Measurements from ENCODE around the gene DCBLD2. TPM values are rescaled to one million over a fixed set of nuclear protein-coding genes. Genes with fewer than 3 reads are reported as not detected.

Gene DCBLD2
- total RNA-seq, 1 donor, result 370 TPM

DNA sequence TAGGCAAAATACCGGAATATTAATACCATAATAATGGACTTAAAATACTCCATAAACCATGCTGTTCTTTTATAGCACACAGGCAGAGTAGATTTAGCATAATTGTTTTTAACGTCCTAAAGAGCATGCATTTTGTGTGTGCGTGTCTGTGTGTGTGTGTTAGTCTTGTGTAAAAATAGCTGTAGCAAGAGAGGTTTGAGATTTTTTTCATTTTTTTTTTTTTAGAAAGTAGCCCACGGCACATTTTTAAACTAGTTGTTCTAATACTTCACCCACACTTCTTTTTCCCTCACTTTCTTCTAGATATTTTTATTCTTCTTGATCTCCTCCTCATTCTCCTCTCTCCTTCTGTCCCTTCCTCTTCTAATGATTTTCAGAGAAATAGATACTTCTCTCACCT is 145.9 kb downstream of the DCBLD2 start:
- no peak for TF ChIP-seq CTCF (IDR thresholded peaks at IDR 0.05; ENCODE audit: insufficient read depth, low read length)
- H3K4me3 ChIP-seq (ENCODE audit: low read depth, low read length), result no peak overlapping the region
- DNase-seq (ENCODE audit: low read depth), result no peak

GRCh38 chr3:98754483-98754882 is 147.0 kb downstream of the DCBLD2 start:
- DNase-seq (ENCODE audit: low read depth), result no peak
- H3K4me3 ChIP-seq (ENCODE audit: low read depth, low read length), result no peak overlapping the region
- no peak for TF ChIP-seq CTCF (IDR thresholded peaks at IDR 0.05; ENCODE audit: insufficient read depth, low read length)

GRCh38 chr3:98750276-98750919 is 151.1 kb downstream of the DCBLD2 start:
- TF ChIP-seq CTCF (IDR thresholded peaks at IDR 0.05; ENCODE audit: insufficient read depth, low read length), result no peak
- H3K4me3 ChIP-seq (ENCODE audit: low read depth, low read length), result no peak overlapping the region
- DNase-seq (ENCODE audit: low read depth), result no peak

GRCh38 chr3:98746882-98747281 is 154.6 kb downstream of the DCBLD2 start:
- H3K4me3 ChIP-seq (ENCODE audit: low read depth, low read length), result no peak overlapping the region
- DNase-seq (ENCODE audit: low read depth), result no peak
- no peak for TF ChIP-seq CTCF (IDR thresholded peaks at IDR 0.05; ENCODE audit: insufficient read depth, low read length)

GRCh38 chr3:98746122-98746521 is 155.4 kb downstream of the DCBLD2 start:
- no peak for TF ChIP-seq CTCF (IDR thresholded peaks at IDR 0.05; ENCODE audit: insufficient read depth, low read length)
- DNase-seq (ENCODE audit: low read depth), result no peak
- no peak overlapping the region for H3K4me3 ChIP-seq (ENCODE audit: low read depth, low read length)

Small RNA genes within 50 kb of the gene (small RNA-seq; reads per million reads assigned to genes)
- gene RNU6-1263P (not detected), gene RNU6-26P (not detected)

Other genes starting within 250 kb of the DCBLD2 start
- gene ST3GAL6, start 138.4 kb downstream of the DCBLD2 start, total RNA-seq (ENCODE audit: low replicate concordance), result 2.3 and 3.5 TPM in 2 replicates

Data from fibroblast of the aortic adventitia (primary cell).